ENCODE data around the gene MAPK12. TPM values are rescaled to one million over a fixed set of nuclear protein-coding genes. Genes with fewer than 3 reads are reported as not detected.

The MAPK12 gene
- total RNA-seq, 2 donors from 2014 or later, result 8.9 to 10.4 TPM

DNA sequence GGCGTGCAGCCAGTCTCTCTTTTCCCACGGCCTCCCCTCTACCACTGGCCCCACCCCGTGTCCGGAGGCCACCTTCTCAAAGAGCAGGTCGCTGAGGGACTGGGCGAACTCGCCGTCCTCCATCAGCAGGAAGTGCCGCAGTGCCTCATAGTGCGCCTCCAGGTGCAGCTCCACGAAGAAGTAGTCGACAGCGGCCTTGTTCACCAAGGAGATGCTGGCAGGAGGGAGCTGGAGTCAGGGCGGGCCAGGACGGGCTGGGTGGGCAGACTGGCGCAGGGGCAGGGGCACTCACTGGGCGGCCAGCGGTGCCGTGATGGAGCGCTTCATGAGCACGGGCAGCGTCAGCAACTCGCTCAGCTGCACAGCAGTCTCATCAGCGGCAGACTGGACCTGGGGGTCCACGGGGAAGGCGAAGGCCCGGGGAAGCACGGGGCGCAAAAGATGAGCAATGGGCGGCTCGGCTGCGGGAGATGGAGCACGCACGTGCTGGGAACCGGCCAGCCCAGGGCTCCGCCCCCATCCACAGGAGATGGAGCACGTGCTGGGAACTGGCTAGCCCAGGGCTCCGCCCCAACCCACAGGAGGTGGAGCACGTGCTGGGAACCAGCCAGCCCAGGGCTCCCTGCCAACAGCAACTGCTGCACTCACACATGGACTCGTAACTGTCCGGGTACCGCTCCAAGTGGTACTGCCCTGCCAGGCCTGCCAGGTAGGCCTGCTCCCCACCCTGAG lies 42.3 kb downstream of the MAPK12 start:
- no peak for DNase-seq (ENCODE audit: low spot score)
- no peaks in the 10 kb centered on the region for H3K9me3 ChIP-seq

DNA sequence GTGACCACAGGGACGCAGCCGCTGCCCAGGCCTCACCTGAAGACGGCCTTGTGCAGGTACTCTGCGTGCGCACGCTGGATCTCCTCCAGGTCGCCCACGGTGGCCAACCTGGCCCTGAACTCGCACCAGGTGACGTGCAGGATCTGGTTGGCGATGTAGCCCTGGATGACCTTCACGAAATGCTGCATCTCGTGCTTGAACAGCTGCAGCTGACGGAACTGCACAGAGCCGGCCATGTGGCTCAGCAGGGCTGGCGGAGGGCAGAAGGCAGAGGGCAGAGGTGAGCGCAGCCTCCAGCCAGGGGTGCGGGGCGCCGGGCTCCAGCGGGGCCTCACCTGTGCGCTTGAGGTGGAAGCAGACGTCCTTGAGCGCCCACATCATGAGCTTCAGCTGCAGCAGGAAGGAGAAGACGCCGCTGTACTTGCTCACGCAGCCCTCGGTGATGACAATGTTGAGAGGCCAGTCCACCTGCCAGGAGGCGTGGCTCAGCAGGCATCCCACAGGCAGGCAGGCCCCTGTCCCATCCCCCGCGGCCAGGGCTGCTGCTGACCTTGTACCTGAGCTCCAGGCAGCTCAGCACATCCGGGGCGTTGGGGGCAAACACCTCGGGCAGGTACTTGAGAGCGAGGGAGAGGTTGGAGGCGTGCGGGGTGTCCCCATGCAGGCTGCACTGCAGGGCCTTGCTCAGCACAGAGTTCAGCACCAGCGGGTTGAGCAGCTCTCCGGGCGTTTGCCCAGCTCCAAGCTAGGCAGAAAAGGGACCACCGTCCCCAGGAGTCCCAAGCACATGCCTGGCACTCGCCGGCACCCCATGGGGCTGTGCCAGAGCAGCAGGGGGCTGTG lies 43.1 kb downstream of the MAPK12 start:
- Histone ChIP-seq H3K9me3 (no peaks in the 10 kb centered on the region), H3K27me3 (replicated peaks; ENCODE audit: insufficient read depth) (no peaks in the 10 kb centered on the region), H3K36me3 (peaks cover 58% of the 10 kb centered on the region), H3K4me3 (no peak overlapping the region), H3K27ac (no peak overlapping the region), H3K4me1 (ENCODE audit: control insufficient read depth in 1 of 2, low read depth in 2 of 2) (no peaks in the 10 kb centered on the region)
- TF ChIP-seq, protein P1, sequence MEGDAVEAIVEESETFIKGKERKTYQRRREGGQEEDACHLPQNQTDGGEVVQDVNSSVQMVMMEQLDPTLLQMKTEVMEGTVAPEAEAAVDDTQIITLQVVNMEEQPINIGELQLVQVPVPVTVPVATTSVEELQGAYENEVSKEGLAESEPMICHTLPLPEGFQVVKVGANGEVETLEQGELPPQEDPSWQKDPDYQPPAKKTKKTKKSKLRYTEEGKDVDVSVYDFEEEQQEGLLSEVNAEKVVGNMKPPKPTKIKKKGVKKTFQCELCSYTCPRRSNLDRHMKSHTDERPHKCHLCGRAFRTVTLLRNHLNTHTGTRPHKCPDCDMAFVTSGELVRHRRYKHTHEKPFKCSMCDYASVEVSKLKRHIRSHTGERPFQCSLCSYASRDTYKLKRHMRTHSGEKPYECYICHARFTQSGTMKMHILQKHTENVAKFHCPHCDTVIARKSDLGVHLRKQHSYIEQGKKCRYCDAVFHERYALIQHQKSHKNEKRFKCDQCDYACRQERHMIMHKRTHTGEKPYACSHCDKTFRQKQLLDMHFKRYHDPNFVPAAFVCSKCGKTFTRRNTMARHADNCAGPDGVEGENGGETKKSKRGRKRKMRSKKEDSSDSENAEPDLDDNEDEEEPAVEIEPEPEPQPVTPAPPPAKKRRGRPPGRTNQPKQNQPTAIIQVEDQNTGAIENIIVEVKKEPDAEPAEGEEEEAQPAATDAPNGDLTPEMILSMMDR (IDR thresholded peaks at IDR 0.05), result no peak
- ATAC-seq (ENCODE audit: insufficient number of reproducible peaks, low FRiP score, low read depth), result no peak
- DNase-seq (ENCODE audit: low spot score), result no peak

More for the DNA sequence above, 42.3 kb downstream of the MAPK12 start:
- ATAC-seq (ENCODE audit: insufficient number of reproducible peaks, low FRiP score, low read depth), result no peak
- Histone ChIP-seq H3K4me3 (no peak overlapping the region), H3K27me3 (replicated peaks; ENCODE audit: insufficient read depth) (no peaks in the 10 kb centered on the region), H3K27ac (no peak overlapping the region), H3K4me1 (ENCODE audit: control insufficient read depth in 1 of 2, low read depth in 2 of 2) (no peaks in the 10 kb centered on the region), H3K36me3 (peaks cover 63% of the 10 kb centered on the region)
- TF ChIP-seq, protein P1 (IDR thresholded peaks at IDR 0.05), result no peak

DNA sequence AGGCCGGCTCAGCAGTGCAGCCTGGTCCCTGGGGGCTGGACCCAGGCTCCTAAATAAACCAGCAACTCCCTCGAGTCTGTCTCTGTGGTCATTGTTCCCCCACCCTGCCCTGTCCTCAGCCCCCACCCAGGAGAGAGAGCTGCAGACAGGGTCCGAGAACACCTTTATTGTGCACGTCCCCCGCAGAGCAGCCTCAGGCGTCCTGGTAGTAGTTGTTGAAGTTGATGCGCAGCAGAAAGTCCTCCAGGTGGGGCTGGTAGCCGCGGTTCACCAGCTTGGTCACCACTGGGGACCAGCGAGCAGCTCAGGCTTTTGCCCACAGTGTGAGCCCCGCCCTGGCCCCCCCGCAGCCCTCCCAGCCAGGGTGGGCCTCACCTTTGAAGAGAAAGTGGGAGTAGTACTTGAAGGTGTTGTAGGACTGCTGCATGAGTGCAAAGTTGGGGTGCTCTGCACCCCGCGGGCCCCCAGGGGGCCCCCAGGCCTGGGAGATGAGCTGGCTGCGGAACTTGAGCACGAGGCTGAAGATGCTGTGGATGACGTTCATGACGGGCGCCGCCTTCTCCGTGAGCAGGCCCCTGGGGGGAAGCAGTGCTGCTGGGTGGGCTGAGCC lies 43.8 kb downstream of the MAPK12 start:
- no peak overlapping the region for H3K27ac ChIP-seq
- H3K9me3 ChIP-seq, result no peaks in the 10 kb centered on the region
- no peaks in the 10 kb centered on the region for H3K4me1 ChIP-seq (ENCODE audit: control insufficient read depth in 1 of 2, low read depth in 2 of 2)
- no peak overlapping the region for H3K4me3 ChIP-seq
- peaks cover 56% of the 10 kb centered on the region for H3K36me3 ChIP-seq
- no peak for ATAC-seq (ENCODE audit: insufficient number of reproducible peaks, low FRiP score, low read depth)
- DNase-seq (ENCODE audit: low spot score), result no peak
- TF ChIP-seq, protein P1 (IDR thresholded peaks at IDR 0.05), result no peak
- H3K27me3 ChIP-seq (replicated peaks; ENCODE audit: insufficient read depth), result no peaks in the 10 kb centered on the region

GRCh38 chr22:50216684-50217520 lies 44.6 kb downstream of the MAPK12 start:
- DNase-seq (ENCODE audit: low spot score) (no peak), ATAC-seq (ENCODE audit: insufficient number of reproducible peaks, low FRiP score, low read depth) (no peak)
- Histone ChIP-seq H3K27me3 (replicated peaks; ENCODE audit: insufficient read depth) (no peaks in the 10 kb centered on the region), H3K27ac (no peak overlapping the region), H3K36me3 (peaks cover 49% of the 10 kb centered on the region), H3K9me3 (no peaks in the 10 kb centered on the region), H3K4me1 (ENCODE audit: control insufficient read depth in 1 of 2, low read depth in 2 of 2) (no peaks in the 10 kb centered on the region), H3K4me3 (no peak overlapping the region)
- TF ChIP-seq, protein P1 (IDR thresholded peaks at IDR 0.05), result no peak

Measured in thoracic aorta (tissue), 2 donors.